ENCODE results near the gene TIE1. TPM values are rescaled to one million over a fixed set of nuclear protein-coding genes. Genes with fewer than 3 reads are reported as not detected.
A peak's percentile ranks its signal among the peaks of the same experiment; 100 is the strongest.

TIE1 gene
- 0.64 and 1.2 TPM in 2 replicates for total RNA-seq (2021)
- long read RNA-seq, partial matches to known transcripts, result 0 of 4 reads
- long read RNA-seq, other reads (novel, unspliced or antisense), result 1 of 4 reads

DNA sequence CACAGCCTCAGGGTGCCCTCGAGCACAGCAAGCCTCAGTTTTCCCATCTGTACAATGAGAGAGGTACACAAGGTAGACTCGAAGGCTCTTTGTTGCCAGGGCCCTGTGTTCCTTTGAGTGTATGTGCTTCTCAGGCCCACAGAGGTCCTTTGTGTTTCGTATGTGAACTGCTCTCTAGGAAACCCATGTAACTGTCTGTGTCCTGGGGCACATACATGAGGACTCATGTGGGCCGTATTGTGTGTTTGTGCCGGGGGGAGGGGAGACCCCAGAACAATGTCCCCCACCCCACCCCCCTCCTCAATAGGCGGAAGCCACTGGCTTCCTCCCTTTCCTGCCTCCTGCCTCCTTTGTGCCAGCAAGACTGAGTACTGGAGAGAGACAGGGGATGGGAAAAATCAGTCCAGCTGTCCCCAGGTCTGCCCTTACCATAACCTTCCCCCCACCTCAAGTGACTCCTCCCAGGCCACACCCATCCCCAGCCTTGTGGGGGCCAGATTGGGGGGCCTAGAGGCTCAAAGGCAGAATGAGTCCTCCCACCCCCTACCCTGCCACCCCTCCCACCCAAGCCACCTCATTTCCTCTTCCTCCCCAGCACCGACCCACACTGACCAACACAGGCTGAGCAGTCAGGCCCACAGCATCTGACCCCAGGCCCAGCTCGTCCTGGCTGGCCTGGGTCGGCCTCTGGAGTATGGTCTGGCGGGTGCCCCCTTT, at the start of gene TIE1:
Gene TIE1, plus strand, starts transcription at position 605 of the 717 bp plus-strand sequence. Its CDS starts 90 bp downstream, at position 695.
- H2AK5ac ChIP-seq (ENCODE audit: insufficient read length, low read length), result no peak within 1 kb of the TSS
- no peaks in the 10 kb centered on the region for H3K9me3 ChIP-seq (ENCODE audit: control insufficient read depth, low read depth, low read length)
- Mint-ChIP-seq H3K27ac (peak within 1 kb of the TSS in 1 of 3 experiments; percentile 66; a peak in 2 of 7 replicates), H3K9me3 (no peaks in the 10 kb centered on the region), H3K4me1 (peaks cover 39 to 56% of the 10 kb centered on the region in 2 experiments), H3K4me3 (no peak within 1 kb of the TSS; a peak in 1 of 5 replicates), H3K27me3 (ENCODE audit: low read depth) (peaks cover 4% of the 10 kb centered on the region), H3K36me3 (ENCODE audit: insufficient read depth in 1 of 3, low read depth in 3 of 3) (no peaks in the 10 kb centered on the region)
- H3K23ac ChIP-seq (ENCODE audit: insufficient read length, low read depth, low read length), result no peak within 1 kb of the TSS
- no peaks in the 10 kb centered on the region for H3K79me2 ChIP-seq (ENCODE audit: insufficient read depth, low read length)
- H3T11ph ChIP-seq (ENCODE audit: low read length), result no peak within 1 kb of the TSS
- H4K20me1 ChIP-seq (ENCODE audit: control insufficient read depth, insufficient read depth, insufficient read length), result no peaks in the 10 kb centered on the region
- no peak within 1 kb of the TSS for H2AFZ ChIP-seq (ENCODE audit: low read length)
- H2BK15ac ChIP-seq (ENCODE audit: low read depth, low read length), result no peak within 1 kb of the TSS; the same call in 1 of the 2 replicates
- H2BK5ac ChIP-seq (ENCODE audit: insufficient read length, low read length), result no peak within 1 kb of the TSS
- H3K27me3 ChIP-seq (ENCODE audit: insufficient read depth, low read length), result no peaks in the 10 kb centered on the region
- H3K23me2 ChIP-seq (ENCODE audit: insufficient read length, low read depth, low read length, poor library complexity, severe bottlenecking), result no peaks in the 10 kb centered on the region
- H3K56ac ChIP-seq (ENCODE audit: insufficient read length, low read depth, low read length), result no peak within 1 kb of the TSS
- H3K9ac ChIP-seq (ENCODE audit: extremely low read depth, insufficient read length, low read length), result no peak within 1 kb of the TSS
- H2BK120ac ChIP-seq (ENCODE audit: low read depth, low read length, poor library complexity, severe bottlenecking), result no peak within 1 kb of the TSS
- TF ChIP-seq, protein P1, sequence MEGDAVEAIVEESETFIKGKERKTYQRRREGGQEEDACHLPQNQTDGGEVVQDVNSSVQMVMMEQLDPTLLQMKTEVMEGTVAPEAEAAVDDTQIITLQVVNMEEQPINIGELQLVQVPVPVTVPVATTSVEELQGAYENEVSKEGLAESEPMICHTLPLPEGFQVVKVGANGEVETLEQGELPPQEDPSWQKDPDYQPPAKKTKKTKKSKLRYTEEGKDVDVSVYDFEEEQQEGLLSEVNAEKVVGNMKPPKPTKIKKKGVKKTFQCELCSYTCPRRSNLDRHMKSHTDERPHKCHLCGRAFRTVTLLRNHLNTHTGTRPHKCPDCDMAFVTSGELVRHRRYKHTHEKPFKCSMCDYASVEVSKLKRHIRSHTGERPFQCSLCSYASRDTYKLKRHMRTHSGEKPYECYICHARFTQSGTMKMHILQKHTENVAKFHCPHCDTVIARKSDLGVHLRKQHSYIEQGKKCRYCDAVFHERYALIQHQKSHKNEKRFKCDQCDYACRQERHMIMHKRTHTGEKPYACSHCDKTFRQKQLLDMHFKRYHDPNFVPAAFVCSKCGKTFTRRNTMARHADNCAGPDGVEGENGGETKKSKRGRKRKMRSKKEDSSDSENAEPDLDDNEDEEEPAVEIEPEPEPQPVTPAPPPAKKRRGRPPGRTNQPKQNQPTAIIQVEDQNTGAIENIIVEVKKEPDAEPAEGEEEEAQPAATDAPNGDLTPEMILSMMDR (conservative IDR thresholded peaks at IDR 0.05), result no peak
- no peak within 1 kb of the TSS for H3K27ac ChIP-seq (ENCODE audit: insufficient read length, low read depth, low read length)
- H2BK20ac ChIP-seq (ENCODE audit: low read depth, low read length, poor library complexity, severe bottlenecking), result no peak within 1 kb of the TSS
- DNase-seq, result no peak
- H3K14ac ChIP-seq (ENCODE audit: insufficient read depth, low read length), result no peak within 1 kb of the TSS; the same call in 1 of the 2 replicates
- whole genome bisulfite sequencing (ENCODE audit: extremely low coverage, insufficient read length, low lambda C conversion rate), result no CpG with 5 or more reads among the region's 10 CpGs
- peak within 1 kb of the TSS; percentile 7 for H3K18ac ChIP-seq (ENCODE audit: insufficient read length, low read depth, low read length)
- no peak within 1 kb of the TSS for H4K8ac ChIP-seq (replicated peaks; ENCODE audit: insufficient read length, low read depth, low read length)
- H3K79me1 ChIP-seq (ENCODE audit: insufficient read depth, low read depth, low read length, poor library complexity, severe bottlenecking), result no peaks in the 10 kb centered on the region
- H4K91ac ChIP-seq (ENCODE audit: insufficient read length, low read depth, low read length), result no peak within 1 kb of the TSS
- no peak within 1 kb of the TSS for H4K5ac ChIP-seq (ENCODE audit: insufficient read length, low read depth, low read length)
- H3K4ac ChIP-seq (ENCODE audit: low read depth, low read length), result no peak within 1 kb of the TSS
- H3K4me1 ChIP-seq (ENCODE audit: insufficient read depth, low read length), result no peaks in the 10 kb centered on the region; the same call in 1 of the 2 replicates
- no peak within 1 kb of the TSS for H3K4me2 ChIP-seq (ENCODE audit: insufficient read depth, insufficient read length, low read length)
- H2BK12ac ChIP-seq (ENCODE audit: insufficient read length, low read depth, low read length), result no peak within 1 kb of the TSS
